Activated CD8-positive, alpha-beta T cell treated with anti-CD3 and anti-CD28 coated beads, Interleukin-2, amount 10 ng/mL, durations not matched to agents 7 days and 5 days (primary cell): ENCODE measurements around the gene TBX21. TPM values are rescaled to one million over a fixed set of nuclear protein-coding genes. Genes with fewer than 3 reads are reported as not detected.

Source experiments
- total RNA-seq, 2 experiments: library from RNA; stranded (reverse); gene quantifications; one replicate each; pipeline ENCODE4 v1.2.3, GENCODE V29; 2021

The TBX21 gene
- total RNA-seq, 2 experiments from 2014 or later, result 27.4 to 27.5 TPM

Other genes starting within 250 kb of the TBX21 start
- gene NPEPPS, start 202.1 kb upstream of the TBX21 start, total RNA-seq, result 10 to 100 TPM; 83.8 to 92.2 TPM
- gene KPNB1, start 83.3 kb upstream of the TBX21 start, total RNA-seq, result 100 to 1,000 TPM; 413 to 427 TPM
- gene TBKBP1, start 39.1 kb upstream of the TBX21 start, total RNA-seq, result 1 to 10 TPM; 2.4 to 3.7 TPM
- 10 to 100 TPM; 33.0 to 33.6 TPM for gene OSBPL7, start 88.6 kb downstream of the TBX21 start, total RNA-seq
- 10 to 100 TPM; 37.9 to 41.6 TPM for gene MRPL10, start 98.3 kb downstream of the TBX21 start, total RNA-seq
- under 1 TPM; 0.82 to 0.97 TPM for gene LRRC46, start 98.4 kb downstream of the TBX21 start, total RNA-seq
- gene SCRN2, start 108.0 kb downstream of the TBX21 start, total RNA-seq, result 10 to 100 TPM; 24.1 to 24.8 TPM
- under 1 TPM in 1 of 2 experiments, not detected in 1; 0.05 TPM for gene SP6, start 117.9 kb downstream of the TBX21 start, total RNA-seq
- 10 to 100 TPM; 23.7 to 24.5 TPM for gene SP2, start 163.0 kb downstream of the TBX21 start, total RNA-seq
- 10 to 100 TPM; 37.9 to 44.0 TPM for gene PNPO, start 208.3 kb downstream of the TBX21 start, total RNA-seq
- not detected for gene PRR15L, start 224.6 kb downstream of the TBX21 start, total RNA-seq
- gene CDK5RAP3, start 237.9 kb downstream of the TBX21 start, total RNA-seq, result 100 to 1,000 TPM; 186 to 196 TPM